ENCODE data around the gene CCDC93.

GRCh38 chr2:117981810-117982209 is 32.1 kb downstream of the CCDC93 start:
- no peak for TF ChIP-seq POLR2AphosphoS5 (IDR thresholded peaks at IDR 0.05)
- TF ChIP-seq CTCF (IDR thresholded peaks at IDR 0.05; ENCODE audit: poor library complexity, severe bottlenecking) = no peak
- TF ChIP-seq REST (IDR thresholded peaks at IDR 0.05; ENCODE audit: borderline replicate concordance) = no peak
- no peak for TF ChIP-seq SMC3 (conservative IDR thresholded peaks at IDR 0.05; ENCODE audit: poor library complexity)
- TF ChIP-seq EP300 (conservative IDR thresholded peaks at IDR 0.05; ENCODE audit: poor library complexity, severe bottlenecking) = no peak
- no peak for TF ChIP-seq MXI1 (conservative IDR thresholded peaks at IDR 0.05; ENCODE audit: poor library complexity, severe bottlenecking)
- TF ChIP-seq EZH2 (IDR thresholded peaks at IDR 0.05; ENCODE audit: borderline replicate concordance, insufficient read depth, low read length, poor library complexity, severe bottlenecking) = no peak
- TF ChIP-seq TAF1 (IDR thresholded peaks at IDR 0.05; ENCODE audit: low read depth) = no peak

Data from neural cell (in vitro differentiated cells).